ENCODE results near the gene IGLL1. TPM values are rescaled to one million over a fixed set of nuclear protein-coding genes. Genes with fewer than 3 reads are reported as not detected.
"Not testable (repeated sequence)": the region's sequence is repeated elsewhere in the genome, so short reads cannot be mapped to it uniquely, and the experiment has no call there.

Gene IGLL1
- polyA plus RNA-seq, 1 donor from 2014 or later: not detected

DNA sequence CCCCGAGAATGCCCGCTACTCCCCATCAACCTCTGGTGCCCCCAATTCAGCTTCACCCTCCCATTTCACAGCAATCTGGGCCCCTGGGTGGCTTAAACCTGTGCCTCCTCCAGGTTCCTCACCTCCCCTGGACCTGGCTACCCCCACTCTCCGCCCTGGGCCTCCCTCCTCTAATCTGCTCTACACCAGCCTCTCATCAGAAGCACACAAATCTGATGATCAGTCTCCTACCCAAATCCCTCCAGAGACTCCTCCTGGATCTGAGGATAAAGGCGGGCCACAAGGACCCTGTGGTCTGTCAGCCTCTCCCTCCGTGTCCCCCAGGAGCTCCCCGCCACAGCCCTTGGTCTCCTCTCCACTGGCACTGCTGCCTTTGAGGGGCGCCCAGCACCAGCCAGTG lies 23.2 kb upstream of the IGLL1 start:
- Histone ChIP-seq H3K4me3 (ENCODE audit: low read length) (no peak overlapping the region), H3K27me3 (ENCODE audit: insufficient read depth, low read depth, low read length) (no peaks in the 10 kb centered on the region), H3K9ac (ENCODE audit: low read length) (no peak overlapping the region), H3K4me2 (ENCODE audit: low read length) (no peak overlapping the region), H3K9me3 (ENCODE audit: low read length) (no peaks in the 10 kb centered on the region), H3K79me2 (replicated peaks; ENCODE audit: insufficient read depth, low read length) (no peaks in the 10 kb centered on the region), H2AFZ (ENCODE audit: low read depth, low read length) (no peak overlapping the region), H3K27ac (ENCODE audit: low read length) (no peak overlapping the region), H3K36me3 (ENCODE audit: insufficient read depth, low read length) (no peaks in the 10 kb centered on the region), H3K9me2 (ENCODE audit: insufficient read depth, low read length) (no peaks in the 10 kb centered on the region), H4K20me1 (ENCODE audit: insufficient read depth) (no peaks in the 10 kb centered on the region), H3F3A (ENCODE audit: insufficient read depth, low read length, poor library complexity, severe bottlenecking) (no peaks in the 10 kb centered on the region)
- TF ChIP-seq SMC3 (conservative IDR thresholded peaks at IDR 0.05; ENCODE audit: poor library complexity): no peak

DNA sequence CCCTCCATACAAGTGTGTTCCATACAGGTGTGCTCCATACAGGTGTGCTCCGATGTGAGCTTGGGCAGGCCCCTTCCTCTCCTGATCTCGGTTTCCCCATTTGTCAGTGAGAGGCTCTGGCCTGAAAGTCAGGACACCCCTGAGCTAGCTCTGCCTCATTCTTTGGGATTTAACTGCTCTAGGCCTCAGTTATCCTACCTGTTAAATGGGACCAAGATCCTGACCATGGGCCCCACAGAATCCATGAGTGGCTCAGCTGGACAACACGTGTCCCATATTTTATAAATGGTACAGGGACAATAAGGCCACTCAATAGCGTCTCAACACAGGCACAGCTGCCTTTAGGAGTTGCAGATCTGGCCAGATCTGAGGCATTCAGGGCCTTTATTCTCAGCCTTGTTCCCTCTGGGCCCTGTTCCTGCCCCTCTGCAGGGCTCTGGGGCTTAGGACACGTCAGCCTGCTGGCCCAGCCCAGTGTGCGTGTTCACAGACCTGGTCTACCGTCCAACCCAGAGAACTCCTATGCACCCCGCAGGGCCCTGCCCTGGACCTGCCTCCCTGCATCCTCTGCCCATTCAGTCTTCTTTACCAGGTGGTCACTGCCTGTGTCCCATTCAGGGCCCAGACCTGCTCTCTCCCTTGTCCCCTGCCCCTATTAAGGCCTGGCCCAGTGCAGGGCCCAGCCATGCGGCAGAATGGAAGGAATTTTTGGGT lies 18.9 kb upstream of the IGLL1 start:
- Histone ChIP-seq H4K20me1 (ENCODE audit: insufficient read depth) (no peaks in the 10 kb centered on the region), H3K27ac (ENCODE audit: low read length) (no peak overlapping the region), H3K36me3 (ENCODE audit: insufficient read depth, low read length) (no peaks in the 10 kb centered on the region), H3K27me3 (ENCODE audit: insufficient read depth, low read depth, low read length) (no peaks in the 10 kb centered on the region), H3K4me3 (ENCODE audit: low read length) (no peak overlapping the region), H2AFZ (ENCODE audit: low read depth, low read length) (no peak overlapping the region), H3K79me2 (replicated peaks; ENCODE audit: insufficient read depth, low read length) (no peaks in the 10 kb centered on the region), H3K9me3 (ENCODE audit: low read length) (no peaks in the 10 kb centered on the region), H3K9ac (ENCODE audit: low read length) (no peak overlapping the region), H3K9me2 (ENCODE audit: insufficient read depth, low read length) (no peaks in the 10 kb centered on the region), H3F3A (ENCODE audit: insufficient read depth, low read length, poor library complexity, severe bottlenecking) (no peaks in the 10 kb centered on the region), H3K4me2 (ENCODE audit: low read length) (no peak overlapping the region)
- TF ChIP-seq RAD21 (conservative IDR thresholded peaks at IDR 0.05) (no peak), TAF1 (IDR thresholded peaks at IDR 0.05; ENCODE audit: low read depth) (no peak), EP300 (conservative IDR thresholded peaks at IDR 0.05; ENCODE audit: poor library complexity, severe bottlenecking) (no peak), REST (IDR thresholded peaks at IDR 0.05; ENCODE audit: borderline replicate concordance) (no peak), EZH2 (IDR thresholded peaks at IDR 0.05; ENCODE audit: borderline replicate concordance, insufficient read depth, low read length, poor library complexity, severe bottlenecking) (no peak), POLR2AphosphoS5 (IDR thresholded peaks at IDR 0.05) (no peak), MXI1 (conservative IDR thresholded peaks at IDR 0.05; ENCODE audit: poor library complexity, severe bottlenecking) (no peak), SMC3 (conservative IDR thresholded peaks at IDR 0.05; ENCODE audit: poor library complexity) (no peak)
- TF ChIP-seq, protein P1, sequence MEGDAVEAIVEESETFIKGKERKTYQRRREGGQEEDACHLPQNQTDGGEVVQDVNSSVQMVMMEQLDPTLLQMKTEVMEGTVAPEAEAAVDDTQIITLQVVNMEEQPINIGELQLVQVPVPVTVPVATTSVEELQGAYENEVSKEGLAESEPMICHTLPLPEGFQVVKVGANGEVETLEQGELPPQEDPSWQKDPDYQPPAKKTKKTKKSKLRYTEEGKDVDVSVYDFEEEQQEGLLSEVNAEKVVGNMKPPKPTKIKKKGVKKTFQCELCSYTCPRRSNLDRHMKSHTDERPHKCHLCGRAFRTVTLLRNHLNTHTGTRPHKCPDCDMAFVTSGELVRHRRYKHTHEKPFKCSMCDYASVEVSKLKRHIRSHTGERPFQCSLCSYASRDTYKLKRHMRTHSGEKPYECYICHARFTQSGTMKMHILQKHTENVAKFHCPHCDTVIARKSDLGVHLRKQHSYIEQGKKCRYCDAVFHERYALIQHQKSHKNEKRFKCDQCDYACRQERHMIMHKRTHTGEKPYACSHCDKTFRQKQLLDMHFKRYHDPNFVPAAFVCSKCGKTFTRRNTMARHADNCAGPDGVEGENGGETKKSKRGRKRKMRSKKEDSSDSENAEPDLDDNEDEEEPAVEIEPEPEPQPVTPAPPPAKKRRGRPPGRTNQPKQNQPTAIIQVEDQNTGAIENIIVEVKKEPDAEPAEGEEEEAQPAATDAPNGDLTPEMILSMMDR (IDR thresholded peaks at IDR 0.05; ENCODE audit: poor library complexity, severe bottlenecking): no peak

GRCh38 chr22:23597576-23598268 lies 17.6 kb upstream of the IGLL1 start:
- H3K27me3 ChIP-seq (ENCODE audit: insufficient read depth, low read depth, low read length); H3F3A ChIP-seq (ENCODE audit: insufficient read depth, low read length, poor library complexity, severe bottlenecking); H3K79me2 ChIP-seq (replicated peaks; ENCODE audit: insufficient read depth, low read length): not testable (repeated sequence)

GRCh38 chr22:23595904-23596303 lies 15.8 kb upstream of the IGLL1 start:
- H4K20me1 ChIP-seq (ENCODE audit: insufficient read depth); H3K36me3 ChIP-seq (ENCODE audit: insufficient read depth, low read length); H3K27ac ChIP-seq (ENCODE audit: low read length); H3K4me2 ChIP-seq (ENCODE audit: low read length); H3K9me3 ChIP-seq (ENCODE audit: low read length); H3K79me2 ChIP-seq (replicated peaks; ENCODE audit: insufficient read depth, low read length); H3K4me3 ChIP-seq (ENCODE audit: low read length); H3K27me3 ChIP-seq (ENCODE audit: insufficient read depth, low read depth, low read length); H3K9me2 ChIP-seq (ENCODE audit: insufficient read depth, low read length); H3K9ac ChIP-seq (ENCODE audit: low read length); H2AFZ ChIP-seq (ENCODE audit: low read depth, low read length); H3F3A ChIP-seq (ENCODE audit: insufficient read depth, low read length, poor library complexity, severe bottlenecking): not testable (repeated sequence)

More at GRCh38 chr22:23597576-23598268, 17.6 kb upstream of the IGLL1 start:
- H3K27ac ChIP-seq (ENCODE audit: low read length); H3K4me3 ChIP-seq (ENCODE audit: low read length); H3K4me2 ChIP-seq (ENCODE audit: low read length); H2AFZ ChIP-seq (ENCODE audit: low read depth, low read length); H3K9me2 ChIP-seq (ENCODE audit: insufficient read depth, low read length); H3K9me3 ChIP-seq (ENCODE audit: low read length); H3K36me3 ChIP-seq (ENCODE audit: insufficient read depth, low read length); H3K9ac ChIP-seq (ENCODE audit: low read length); H4K20me1 ChIP-seq (ENCODE audit: insufficient read depth): not testable (repeated sequence)
